ENCODE measurements around the gene NHLRC4.

NHLRC4 gene

DNA sequence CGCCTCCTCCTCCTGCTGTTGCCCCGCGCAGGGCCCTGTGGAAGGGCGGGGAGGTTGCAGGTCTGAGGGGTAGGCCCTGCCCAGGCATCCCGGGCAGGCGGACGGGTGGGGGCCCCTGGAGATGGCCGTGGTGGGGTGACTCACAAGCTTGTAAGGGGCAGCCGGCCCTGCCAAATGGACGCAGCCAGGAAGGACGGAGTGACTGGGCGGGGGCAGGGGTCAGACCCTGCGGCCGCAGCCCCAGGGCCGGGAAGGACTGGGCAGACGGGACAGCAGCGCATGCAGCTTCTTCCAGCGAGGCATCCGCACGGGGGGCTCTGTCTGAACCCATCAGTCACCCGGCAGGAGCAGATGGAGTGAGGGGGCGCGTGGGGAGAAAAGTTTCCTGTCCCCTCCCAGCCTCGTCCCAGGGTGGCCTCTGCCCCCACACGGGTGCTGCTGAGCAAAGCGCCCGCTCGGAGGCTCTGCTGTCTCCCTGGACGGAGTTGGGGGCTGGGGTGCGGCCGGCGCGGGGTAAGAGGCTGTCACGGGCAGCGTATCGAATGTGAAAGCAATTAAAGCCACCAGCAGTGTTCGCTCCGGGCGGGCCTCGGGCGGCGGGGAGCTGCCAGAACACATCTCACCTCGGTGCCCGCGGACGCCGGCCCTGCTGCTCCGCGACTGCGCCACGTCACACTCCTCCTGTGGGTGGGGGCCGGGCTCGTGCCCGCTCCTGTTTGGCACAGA lies 12.0 kb upstream of the NHLRC4 start:
- DNase-seq = no peak

DNA sequence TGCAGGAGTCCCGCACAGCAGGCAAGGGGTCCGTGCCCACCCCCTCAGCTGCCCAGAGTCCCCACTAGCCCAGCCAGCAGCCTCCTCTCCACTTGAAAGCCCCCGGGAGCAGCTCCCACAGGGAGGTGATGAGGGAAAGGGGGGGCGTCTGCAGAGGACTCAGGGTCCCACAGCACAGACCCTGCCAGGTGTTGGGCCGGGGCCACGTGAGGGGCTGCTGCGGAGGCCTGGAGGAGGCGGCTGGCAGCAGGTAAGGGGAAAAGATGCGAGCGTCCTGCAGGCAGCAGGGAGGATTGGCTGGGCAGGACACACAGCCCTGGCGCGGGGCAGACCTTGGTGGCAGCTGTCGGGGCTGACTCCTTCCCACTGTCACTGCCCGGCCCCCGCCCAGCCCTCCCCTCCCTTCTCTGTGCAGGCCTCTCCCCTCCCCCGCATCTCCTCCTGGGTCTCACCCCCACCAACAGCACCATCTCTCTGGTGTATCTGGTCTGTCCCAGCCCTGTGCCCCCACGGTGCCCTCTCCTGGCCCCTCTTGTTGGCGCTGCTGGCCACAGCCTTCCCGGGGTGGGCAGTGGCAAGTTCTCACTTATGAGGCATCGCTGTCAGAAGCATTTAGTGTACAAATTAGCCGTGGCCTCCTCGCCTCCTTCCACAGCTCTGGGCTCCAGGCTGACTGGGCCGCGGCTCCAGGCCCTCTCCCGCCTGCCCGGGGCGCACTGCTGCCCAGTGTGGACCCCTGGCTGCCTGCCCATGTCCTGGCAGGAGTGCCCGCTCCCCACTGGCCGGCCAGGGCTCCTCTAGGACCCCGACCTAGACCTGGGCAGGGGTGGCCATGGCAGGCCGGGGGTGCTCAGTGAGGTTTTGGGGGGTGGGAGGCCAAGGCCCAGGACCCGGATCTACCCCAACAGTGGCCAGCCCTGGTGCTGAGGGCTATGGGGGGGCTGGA lies 11.0 kb upstream of the NHLRC4 start:
- DNase-seq = no peak

DNA sequence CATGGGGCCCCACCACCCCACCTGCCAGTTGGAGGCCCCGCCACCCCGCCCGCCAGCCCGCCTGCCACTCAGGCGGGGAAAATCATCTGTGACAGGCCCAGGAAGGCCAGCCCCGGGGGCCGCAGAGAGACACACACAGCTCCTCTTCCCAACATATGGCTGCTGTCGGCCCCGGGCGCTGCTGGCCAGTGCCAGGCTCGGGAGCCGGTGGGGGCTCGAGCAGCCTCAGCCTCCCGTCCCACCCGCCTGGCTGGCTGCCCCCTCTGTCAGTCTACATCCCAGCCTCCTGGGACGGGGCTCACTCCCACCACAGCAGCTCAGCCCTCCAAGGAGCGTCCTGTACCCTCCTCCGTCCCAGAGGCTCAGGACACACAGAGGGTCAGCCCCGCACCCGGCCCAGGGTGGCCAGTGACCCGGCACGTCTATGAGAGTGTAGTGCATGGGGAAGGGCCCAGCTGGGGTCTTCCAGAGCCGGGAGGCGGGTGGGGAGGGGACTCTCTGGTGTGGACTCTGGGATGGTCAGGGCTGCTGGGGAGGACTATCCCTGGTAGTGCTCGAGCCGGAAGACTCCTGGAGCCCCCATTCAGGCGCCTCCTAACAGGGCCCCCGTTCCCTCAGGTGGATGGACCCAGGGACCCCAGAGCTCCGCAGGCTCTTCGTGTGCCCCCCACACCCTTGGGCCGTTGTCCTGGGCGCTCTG lies 10.2 kb upstream of the NHLRC4 start:
- no peak for DNase-seq

DNA sequence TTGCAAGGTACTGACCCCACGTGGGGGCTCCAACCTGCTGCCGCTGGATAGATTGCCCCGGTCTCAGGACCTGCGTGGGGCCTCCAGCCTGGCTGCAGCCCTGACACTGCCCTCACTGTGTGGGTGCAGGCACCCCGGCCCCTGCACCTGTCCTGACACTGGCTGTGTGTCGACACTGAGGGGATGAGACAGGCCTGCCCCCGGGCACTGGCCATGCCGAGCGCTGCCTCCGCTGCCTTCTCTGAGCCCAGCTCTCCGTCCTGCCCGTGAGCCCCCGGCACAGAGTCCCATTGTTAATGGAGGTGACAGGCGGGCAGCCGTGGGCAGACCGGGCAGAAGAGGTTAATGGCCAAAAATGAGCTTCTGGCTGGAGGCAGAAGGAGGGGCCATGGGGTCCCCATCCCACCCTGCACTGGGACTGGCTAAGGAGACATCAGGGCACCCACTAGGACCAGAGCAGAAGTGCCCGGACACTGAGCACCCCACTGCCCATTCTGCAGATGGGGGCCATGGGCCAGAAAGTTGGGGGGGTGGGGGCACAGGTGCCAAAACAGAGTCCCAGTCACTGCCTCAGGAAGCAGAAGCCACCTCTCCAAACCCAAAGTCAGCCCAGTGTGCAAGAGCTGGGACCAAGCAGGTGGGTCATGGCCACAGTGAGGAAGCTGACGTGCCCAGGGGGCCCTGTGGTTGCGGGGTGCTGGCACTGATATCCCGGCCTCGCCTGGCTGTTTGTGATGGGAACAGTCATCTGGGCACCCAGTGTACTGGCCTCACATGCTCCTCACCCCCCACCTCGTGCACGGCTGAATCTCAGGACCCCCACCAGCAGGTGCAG lies 9.1 kb upstream of the NHLRC4 start:
- no peak for DNase-seq

DNA sequence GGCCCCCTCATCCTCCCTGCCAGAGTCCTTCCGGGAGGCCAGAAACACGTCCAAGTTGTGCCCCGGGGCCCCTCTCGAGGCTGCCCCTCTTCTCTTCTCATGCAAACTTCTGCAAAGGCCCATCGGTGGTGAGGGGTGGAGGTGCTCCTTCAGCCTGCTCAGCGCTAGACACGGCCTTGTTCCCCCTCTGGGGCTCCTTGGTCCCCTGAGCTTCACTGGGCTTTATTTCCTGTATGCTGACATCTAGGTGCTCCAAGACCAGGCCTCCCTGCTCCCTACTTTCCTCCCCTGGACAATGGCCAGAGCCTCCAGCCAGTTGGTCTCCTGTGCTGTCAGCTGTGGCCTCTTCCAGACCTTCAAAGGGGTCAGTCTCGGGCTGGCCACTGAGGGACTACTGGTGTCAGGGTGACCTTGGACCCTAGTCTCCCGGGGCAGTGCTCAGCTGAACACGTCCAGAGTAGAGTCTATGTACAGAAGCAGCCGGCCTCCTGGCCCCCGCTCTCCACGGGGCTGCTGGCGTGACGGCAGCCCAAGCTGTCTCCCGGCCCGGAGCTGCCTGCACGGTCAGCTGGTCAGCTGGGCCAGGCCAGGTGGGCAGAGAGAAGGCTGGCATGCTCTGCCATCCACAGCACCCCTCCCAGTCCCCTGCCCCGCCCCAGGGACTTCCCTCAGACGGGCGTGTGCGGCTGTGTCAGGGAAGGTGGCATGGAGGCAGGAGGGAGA lies 8.3 kb upstream of the NHLRC4 start:
- no peak for DNase-seq

DNA sequence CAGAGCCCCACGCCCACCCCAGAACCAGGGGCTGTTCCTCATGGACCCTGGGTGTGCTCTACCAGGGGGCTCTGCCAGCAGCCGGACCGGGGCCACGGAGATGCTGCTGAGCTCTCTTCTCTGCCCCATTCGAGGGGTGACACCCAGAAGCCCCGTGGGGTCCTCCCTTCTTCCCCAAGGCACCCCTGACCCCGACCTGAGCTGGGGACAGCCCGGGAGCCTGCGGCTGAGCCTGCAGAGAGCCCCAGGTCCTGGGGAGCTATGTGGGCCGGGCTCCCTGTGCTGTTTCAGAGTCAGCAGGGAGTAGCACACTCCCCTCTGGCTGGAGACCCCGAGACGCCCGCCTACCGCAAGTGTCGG lies 7.8 kb upstream of the NHLRC4 start:
- DNase-seq = no peak

DNA sequence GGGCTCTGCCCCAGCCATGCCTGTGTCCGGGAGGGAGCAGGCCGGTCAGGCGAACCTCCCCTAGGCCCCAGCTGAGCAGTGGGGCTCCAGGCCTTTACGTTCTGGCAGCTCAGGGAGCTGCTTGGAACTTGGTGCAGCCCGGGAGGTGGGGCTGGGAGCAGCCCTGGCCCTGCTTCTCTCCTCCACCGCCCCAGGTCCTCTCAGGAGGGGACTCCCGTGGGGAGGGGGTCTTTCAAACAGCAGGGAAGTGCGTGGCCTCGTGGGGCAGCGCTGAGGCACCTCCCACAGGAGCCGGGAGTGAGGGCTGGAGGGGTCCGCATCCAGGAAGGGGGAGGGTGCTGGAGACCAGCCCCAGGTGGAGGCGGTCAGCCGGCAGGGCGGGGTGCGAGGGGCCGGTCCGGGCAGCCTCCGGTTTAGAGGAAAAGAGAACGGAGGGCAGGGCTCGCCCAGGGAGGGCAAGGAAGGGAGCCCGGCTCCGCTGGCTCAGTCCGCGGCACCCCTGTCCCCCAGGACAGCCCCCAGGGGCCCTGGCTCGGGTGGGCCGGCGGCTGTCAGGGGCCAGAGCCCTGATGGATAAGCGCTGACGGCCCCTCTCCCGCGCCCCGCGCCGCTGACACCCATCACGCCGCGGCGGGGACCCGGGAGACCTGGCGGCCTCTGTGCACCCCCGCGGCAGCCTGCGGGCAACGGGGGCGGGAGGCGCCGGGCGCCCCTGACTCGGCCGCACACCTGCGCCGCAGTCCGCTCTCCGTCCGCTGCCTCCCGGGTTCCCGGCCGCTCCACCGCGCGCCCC lies 7.2 kb upstream of the NHLRC4 start:
- DNase-seq = no peak

DNA sequence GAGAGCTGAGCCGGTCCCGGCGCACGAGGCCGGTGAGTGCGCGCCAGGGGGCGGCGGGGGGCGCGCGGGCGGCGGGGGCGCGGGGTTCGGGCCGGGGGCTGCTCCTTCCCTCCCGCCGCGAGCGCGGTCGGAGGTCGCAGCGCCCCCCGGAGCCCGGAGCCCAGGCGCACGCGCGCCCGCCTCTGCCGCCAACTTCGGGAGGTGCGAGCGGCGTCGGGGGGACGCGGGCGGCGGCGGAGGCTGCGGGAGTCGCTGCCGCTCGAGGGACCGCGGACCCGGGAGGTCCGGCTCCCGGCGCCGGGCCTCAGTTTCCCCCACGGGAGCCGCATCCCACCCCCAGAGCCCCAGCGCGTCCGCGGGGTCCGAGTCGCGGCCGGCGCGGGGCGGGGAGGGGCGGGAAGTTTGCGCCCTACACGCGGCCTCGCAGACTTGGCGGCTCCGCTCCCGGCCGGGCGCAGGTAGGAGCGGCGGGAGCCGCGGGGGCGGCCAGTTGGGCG lies 6.6 kb upstream of the NHLRC4 start, which contains the start of gene PRR35:
Gene PRR35 (plus strand): TSS at position 191 of the 497 bp plus-strand sequence. CDS start 2,901 bp downstream, outside the sequence.
- DNase-seq = no peak

DNA sequence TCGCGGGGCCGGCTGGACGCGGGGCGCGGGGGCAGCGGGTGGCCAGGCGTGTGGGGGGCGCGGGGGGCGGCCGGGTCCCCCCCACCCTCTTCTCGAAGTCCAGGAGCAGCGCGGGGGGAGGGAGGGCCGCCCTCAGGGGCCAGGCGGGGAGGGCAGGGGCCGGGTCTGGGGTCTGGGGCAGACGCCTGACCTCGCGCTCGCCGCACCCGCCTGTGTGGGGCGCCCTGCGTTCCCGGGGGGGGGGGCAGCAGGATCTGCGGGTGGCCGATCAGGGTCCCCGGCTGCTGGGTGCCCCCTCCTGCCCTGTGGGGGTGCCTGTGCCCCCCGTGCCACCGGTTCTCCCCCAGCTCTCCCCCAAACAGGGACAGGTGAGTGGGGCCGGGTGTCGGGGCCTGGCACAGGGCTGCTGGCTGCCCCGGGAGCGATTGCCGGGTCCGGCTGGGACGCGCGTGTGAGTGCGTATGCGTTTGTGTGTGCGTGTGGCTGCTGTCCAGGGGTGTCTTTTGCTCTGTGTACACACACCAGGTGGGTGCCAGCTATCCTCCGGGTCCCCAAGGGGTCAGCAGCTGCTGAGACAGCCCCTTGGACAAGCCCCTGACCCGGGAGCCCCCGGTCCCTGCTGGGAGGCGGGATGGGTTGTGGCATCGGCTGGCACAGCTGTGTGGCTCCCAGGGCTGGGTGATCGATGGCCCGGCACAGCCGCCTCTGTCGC lies 5.9 kb upstream of the NHLRC4 start:
- DNase-seq = no peak

DNA sequence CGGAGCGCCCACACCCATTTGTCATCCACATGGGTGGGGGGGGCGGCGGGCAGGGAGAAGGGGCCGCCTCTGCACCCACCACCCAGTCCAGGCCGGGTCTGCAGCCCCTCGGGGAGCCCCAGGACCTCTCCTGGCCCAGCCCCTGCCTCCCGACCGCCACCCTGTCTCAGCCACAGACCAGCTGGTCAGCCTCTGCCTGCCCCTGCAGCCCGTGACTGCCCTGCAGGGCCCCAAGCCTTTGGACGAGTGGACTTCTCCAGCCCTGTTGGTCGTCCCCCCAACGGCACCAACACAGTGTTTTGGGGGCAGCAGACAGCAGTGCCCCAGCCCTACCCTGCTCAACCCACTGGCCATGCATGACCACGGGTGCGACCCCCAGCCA lies 5.4 kb upstream of the NHLRC4 start:
- DNase-seq = no peak

DNA sequence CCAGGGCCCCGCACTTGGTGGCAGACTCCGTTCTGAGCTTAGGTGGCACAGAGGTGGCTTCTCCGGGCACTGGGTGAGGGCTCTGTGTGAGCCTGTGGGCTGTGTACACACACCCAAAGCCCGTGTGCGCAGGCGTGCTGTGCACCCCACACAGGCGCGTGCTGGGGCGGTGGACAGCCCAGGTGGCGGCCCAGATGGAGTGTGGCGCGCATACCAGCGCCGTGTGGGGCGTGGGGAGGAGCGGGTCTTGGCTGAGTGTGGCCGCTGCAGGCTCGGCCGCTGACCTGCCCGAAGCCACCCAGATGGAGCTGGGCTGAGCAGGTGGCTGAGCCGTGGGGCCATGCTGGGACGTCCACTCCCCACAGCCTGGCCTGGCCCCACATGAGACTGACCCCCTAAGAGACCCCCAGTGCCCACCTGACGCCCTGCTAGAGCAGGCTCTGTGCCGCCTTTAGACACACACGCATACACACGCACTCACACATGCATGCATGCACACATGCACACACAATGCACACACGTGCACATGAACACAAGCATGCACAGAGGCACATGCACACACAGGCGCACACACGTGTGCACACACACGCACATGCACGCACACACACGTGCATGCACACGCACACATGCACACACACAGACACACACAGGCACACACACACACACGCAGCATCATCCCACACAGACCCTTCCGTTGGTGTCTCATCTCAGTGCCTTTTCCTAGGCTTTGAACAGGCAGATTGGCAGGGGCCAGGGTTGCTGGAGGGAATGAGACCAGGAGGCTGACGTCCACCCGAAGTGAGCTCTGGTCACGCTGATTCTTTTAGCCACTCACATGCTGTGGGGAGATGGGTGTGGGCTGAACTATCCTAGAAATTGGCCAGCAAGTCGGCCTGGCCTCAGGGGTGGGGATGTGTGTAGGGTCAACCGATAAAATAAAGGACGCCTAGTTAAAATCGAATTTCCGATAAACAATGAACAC lies 4.6 kb upstream of the NHLRC4 start:
- no peak for DNase-seq

DNA sequence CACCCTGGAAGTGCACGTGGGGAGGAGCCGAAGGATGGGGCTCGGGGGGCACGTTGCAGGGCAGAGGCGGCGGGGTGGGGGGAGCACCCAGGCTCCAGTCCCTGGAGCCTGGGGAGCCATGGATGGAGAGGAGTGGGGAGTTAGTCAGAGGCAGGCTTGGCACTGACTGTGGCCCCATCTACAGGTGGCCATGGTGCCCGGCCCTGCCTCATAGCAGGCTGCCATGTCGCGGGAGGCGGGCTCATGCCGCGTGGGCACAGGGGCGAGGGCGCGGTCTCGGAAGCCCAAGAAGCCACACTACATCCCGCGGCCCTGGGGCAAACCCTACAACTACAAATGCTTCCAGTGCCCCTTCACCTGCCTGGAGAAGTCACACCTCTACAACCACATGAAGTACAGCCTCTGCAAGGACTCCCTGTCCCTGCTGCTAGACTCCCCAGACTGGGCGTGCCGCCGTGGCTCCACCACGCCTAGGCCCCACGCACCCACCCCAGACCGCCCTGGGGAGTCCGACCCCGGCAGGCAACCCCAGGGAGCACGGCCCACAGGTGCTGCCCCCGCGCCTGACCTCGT lies 3.6 kb upstream of the NHLRC4 start:
- no peak for DNase-seq

DNA sequence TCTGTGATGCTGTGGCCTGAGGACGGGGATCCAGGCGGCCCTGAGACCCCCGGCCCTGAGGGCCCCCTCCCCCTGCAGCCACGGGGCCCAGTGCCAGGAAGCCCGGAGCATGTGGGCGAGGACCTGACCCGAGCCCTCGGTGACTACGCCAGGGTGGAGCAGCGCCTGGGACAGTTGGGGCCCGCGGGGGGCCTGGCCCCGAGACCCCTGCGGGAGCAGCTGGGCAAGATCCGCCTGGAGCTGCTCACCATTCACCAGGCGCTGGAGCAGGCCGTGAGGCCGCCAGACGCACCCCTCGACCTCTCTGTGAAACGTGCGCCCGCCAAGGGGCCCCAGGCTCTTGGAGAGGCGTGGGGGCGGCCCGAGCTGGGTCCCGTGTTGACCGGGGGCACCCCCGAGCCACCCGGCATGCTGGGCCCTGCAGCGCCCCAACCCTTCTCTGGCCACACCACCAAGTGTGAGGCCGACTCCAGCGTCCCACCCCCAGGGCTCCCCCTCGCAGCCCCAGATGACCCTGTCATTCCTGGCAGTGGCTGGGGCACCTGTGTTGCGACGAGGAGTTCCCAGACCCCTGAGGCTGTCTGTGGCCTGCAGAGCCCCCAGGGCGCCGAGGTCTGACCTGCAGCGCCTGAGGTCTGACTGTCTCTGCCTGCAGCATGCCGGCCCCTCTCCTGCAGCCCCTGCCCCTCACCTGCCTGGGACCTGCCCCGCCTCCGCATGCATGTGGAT lies 2.0 kb upstream of the NHLRC4 start:
- DNase-seq = no peak

DNA sequence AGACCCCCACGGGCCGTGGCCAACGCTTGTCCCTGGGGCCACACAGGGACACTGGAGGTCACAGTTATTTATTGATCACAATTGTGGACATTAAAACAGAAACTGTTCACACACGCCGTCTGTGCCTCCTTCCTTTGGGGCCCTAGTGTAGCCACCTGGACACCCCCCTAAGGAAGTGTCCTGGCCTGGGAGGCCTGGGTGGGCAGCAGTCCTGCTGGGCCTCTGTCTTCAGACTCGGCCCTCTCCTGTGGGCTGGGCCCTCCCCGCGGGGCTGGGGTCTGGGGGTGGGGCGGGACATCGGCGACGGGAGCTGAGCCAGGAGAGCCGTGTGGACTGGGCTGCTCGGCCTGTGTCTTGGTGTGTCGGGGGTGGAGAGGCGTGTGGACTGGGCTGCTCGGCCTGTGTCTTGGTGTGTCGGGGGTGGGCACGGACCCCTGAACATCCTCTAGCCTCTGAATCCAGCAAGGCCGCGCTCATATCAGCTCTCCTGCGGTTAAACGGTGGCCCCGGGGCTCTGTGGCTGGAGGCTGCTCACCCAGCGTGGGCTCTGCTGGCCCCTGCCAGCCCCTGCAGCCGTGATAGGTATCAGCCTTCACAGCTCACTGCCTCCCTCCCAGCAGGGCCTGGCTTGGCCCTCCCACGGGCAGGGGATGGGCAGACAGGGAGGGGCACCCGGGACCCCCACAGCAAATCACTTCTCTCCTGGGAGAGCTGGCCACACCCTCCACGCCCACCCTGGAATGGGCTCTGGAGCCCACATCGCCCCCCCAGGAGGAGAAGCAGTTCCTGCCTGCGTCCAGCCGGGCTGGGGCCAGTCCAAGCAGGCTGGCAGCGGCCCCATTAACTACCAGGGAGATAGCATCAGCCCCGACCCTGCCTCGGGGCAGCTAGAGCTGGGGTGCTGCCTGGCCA lies 1.1 kb upstream of the NHLRC4 start:
- DNase-seq = no peak

DNA sequence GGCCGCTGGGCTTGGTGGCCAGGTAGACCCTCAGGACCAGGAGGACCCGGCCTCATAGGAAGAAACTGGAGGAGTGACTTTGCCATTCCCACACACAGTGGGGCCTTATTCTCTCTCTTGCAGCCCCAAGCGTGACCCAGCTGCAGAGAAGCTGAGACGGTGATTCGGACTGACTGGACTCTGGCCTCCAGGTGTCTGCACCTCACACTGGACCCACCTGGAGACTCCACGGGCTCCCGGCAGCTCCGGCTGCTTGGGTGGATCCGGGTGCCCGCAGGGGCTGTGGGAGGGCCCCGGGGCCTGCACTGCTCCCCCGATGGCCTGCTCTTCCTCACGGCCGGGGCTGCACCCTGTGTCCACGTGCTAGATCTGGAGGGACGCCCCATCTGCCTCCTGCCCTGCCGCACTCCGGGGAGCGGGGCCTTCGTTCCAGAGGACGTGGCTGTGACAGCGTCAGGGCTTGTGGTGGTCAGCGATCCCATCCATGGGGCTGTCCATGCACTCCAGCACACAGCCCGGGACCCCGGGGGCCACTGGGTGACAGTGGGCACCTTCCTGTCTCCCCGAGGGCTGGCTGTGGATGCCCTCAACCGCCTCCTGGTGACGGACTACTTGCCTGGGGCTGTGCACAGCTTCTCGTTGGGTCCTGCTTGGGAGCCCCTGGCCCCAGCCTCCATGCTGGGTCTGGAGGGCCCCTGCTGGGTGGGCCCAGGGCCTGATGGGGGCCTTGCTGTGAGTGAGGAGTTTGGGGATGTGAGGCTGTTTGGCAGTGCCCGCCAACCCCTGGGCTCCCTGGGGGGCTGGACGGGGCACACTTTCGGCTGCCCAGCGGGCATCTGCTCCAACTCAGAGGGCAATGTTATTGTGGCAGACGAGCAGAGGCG lies 810 bp downstream of the NHLRC4 start:
- no peak for DNase-seq

Measured in stimulated activated CD4-positive, alpha-beta T cell treated with anti-CD3 and anti-CD28 coated beads, Interleukin-4, amount 100 ng/mL, for 1 hour (primary cell).